HG03108 (cell line): ENCODE data around the gene PRRC2B.
"Not testable (repeated sequence)": the region's sequence is repeated elsewhere in the genome, so short reads cannot be mapped to it uniquely, and the experiment has no call there.

Source experiments
- ATAC-seq: cut with Tn5 transposase; IDR thresholded peaks from one replicate; pipeline ENCODE4 v1.9.1; 2021; ENCODE audit warnings: moderate library complexity; ENCODE audit not compliant: unreplicated experiment

PRRC2B gene

GRCh38 chr9:131468031-131468430, 74.1 kb downstream of the PRRC2B start:
- no peak for ATAC-seq

DNA sequence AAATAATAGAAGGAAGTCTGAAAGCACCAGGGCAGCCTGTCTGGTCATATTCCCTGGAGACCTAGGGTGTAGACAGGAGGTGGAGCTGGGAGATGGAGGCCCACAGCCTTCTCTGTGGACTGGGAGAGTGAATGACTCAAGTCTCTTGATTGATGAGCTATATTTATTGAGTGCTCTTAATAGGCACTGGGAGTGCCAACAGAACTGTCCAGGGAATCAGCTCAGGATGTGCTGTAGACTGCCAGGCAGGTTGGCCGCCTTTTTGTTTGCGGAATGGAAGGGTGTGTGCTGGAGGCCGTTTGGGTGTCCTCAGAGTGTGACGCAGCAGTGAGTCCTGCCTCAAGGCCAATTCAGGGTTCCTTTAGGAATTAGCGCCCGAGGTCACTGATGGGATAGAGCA, 75.5 kb downstream of the PRRC2B start:
- ATAC-seq = no peak

GRCh38 chr9:131469951-131470350, 76.1 kb downstream of the PRRC2B start:
- ATAC-seq = no peak

DNA sequence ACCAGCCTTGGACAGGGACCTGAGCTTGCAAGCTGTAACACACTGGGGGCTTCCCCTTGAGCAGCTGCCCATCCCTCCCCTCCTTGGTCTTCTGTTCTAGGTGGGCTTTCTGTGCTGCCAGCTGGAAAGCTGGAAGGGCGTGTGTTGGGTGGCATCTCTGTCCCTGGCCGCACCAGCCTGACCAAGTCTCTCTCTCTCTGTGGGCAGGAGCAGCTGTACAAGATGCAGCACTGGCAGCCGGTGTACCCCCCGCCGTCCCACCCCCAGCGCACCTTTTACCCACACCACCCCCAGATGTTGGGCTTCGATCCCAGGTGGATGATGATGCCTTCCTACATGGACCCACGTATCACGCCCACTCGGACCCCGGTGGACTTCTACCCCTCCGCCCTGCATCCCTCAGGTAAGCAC, 76.7 kb downstream of the PRRC2B start:
- ATAC-seq = no peak

- not testable (repeated sequence) for ATAC-seq
Measured at GRCh38 chr9:131472085-131472484, 78.2 kb downstream of the PRRC2B start.

DNA sequence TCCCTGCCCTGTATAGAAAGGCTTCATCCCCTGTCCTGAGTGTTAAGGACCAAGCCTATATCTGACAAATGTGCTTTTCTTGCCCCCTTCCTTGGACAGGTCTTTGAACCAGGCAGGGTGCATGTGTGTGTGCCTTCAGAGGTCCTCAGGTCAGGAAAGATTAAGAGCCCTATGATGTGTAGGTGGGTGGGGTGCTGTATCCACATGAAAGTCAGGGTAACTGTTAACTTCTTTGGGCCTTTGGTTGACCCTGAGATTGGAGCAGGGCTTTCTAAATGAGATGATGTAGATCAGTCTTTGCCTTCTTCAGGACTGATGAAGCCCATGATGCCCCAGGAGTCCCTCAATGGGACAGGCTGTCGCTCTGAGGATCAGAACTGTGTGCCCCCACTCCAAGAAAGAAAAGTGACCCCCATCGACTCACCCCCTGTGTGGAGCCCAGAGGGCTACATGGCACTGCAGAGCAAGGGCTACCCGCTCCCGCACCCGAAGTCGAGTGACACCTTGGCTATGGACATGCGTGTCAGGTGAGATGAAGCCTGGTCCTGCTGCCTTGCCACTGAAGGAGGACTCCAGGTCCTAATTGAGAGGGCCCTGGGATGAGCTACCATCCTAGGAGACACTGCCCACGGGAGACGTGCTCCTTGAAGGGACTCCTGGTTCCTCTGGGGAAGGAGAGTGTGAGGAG, 79.5 kb downstream of the PRRC2B start:
- no peak for ATAC-seq

DNA sequence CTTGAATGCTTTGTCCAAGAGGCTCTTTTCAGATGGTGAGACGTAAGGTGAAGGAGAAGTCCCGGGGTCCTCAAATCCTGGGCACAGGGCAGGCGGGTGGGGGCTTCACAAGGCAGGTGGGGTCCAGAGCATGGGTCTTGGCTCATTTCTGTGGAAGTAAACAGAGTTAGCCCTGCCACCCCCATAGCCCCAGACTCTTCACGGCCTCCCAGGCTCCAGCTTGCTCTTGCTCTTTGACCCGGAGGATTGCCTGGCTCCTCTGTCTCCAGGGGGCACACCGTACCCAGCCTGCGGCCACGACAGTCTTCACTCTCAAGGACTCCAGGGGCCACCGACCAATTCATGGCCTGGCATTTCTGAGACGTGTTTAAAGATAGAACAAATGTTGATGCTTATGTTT, 80.0 kb downstream of the PRRC2B start:
- no peak for ATAC-seq

- no peak for ATAC-seq
Measured at GRCh38 chr9:131474711-131475110, 80.8 kb downstream of the PRRC2B start.

- no peak for ATAC-seq
Measured at GRCh38 chr9:131475111-131475955, 81.4 kb downstream of the PRRC2B start.

DNA sequence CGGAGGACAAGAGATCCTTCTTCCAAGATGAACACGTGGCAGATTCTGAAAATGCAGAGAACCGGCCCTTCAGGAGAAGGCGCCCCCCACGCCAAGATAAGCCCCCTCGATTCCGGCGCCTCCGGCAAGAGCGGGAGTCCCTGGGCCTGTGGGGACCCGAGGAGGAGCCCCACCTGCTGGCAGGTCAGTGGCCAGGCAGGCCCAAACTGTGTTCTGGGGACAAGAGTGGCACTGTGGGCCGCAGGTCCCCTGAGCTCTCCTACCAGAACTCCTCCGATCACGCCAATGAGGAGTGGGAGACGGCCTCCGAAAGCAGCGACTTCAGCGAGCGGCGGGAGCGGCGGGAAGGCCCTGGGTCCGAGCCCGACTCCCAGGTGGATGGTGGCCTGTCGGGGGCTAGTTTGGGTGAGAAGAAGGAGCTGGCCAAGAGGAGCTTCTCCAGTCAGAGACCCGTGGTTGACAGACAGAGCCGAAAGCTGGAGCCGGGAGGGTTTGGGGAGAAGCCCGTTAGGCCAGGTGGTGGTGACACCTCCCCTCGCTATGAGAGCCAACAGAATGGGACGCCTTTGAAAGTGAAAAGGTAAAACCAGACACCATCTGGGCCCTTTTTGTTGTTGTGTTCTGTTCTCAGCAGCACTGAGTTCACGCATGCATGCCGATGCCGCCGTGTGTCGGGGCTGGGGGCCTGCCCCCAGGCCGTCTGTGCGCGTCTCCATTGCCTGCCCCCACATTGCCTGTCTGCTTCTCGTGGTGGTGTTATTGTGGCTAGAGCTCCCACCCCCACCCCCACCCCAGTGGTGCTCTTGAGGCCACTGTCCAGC, 82.3 kb downstream of the PRRC2B start:
- ATAC-seq = no peak

- ATAC-seq = no peak
Measured at GRCh38 chr9:131476777-131477345, 83.0 kb downstream of the PRRC2B start.

GRCh38 chr9:131477367-131477766, 83.5 kb downstream of the PRRC2B start:
- no peak for ATAC-seq

DNA sequence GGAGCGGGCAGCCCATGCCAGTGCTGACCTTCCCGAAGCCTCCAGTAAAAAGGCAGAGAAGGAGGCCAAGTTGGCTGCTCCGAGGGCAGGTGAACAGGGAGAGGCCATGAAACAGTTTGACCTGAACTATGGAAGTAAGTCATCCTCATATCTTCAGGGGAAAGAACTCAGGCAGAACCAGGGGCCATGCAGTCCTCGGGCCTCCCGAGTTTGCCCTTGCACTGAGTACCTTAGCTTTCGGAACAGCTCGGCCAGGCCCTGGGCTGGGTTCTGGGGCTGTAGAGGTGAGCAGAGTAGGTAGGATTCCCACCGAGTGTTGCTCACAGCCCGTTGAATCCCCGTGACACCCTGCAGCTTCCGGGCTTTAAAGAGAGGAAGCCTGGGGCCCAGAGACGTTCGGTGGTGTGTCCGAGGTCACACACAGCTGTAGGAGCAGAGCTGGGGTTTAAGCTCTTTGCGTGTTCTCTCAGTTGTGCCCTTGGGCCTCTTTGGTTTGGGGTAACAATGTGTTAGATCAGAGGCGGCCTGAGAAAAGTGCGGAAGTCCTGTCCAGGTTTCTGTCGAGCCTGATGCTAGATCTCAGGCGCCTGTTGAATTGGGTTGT, 84.0 kb downstream of the PRRC2B start:
- ATAC-seq = no peak

GRCh38 chr9:131478421-131478868, 84.6 kb downstream of the PRRC2B start:
- ATAC-seq = no peak

- no peak for ATAC-seq
Measured at GRCh38 chr9:131478911-131479310, 85.0 kb downstream of the PRRC2B start.

DNA sequence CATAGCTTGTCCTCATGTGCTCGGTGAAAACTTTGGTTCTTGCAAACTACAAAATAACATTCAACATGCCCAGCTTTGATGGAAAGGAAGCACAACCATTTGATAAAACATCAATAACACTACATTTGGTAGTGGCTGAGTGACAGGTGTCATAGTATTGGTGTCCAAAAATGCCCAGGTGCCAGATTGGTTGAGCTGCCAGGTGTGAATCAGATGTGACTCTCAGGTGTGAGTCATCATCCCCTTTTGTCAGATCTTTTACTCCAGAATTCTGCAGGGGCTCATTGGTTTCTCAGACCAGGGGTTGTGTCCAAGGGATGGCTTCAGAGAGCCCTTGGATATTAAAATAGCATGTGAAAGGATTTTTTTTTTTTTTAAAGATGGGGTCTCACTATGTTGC, 86.4 kb downstream of the PRRC2B start:
- ATAC-seq = no peak

- no peak for ATAC-seq
Measured at GRCh38 chr9:131481441-131482342, 87.8 kb downstream of the PRRC2B start.

DNA sequence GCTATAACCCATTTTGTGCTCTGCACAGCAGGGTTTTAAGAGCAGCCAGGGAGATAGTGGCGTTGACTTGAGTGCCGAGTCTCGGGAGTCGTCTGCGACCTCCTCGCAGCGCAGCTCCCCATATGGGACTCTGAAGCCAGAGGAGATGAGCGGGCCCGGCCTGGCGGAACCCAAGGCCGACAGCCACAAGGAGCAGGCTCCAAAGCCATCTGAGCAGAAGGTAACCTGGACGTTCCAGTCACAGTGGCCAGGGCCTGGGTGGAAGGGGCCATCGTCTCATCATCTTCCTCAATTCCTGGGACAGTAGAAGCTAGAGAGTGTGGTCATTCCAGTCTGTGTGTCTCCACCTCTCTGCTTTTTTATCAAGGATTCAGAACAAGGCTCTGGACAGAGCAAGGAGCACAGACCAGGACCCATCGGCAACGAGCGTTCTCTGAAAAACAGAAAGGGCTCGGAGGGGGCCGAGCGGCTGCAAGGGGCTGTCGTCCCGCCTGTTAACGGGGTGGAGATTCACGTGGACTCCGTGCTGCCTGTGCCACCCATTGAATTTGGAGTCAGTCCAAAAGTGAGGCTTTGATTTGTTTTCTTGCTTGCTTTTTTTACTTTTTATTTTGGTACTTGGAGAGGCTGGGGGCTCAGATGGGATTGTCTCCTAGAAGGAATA, 88.6 kb downstream of the PRRC2B start:
- no peak for ATAC-seq
